Esophagus muscularis mucosa (tissue), 4 donors: Measurements from ENCODE around the gene TREM2. TPM values are rescaled to one million over a fixed set of nuclear protein-coding genes. Genes with fewer than 3 reads are reported as not detected.

Experiments used
- DNase-seq: peaks from one replicate; pipeline ENCODE4 v3.0.0-alpha.2; 2017; ENCODE audit errors: extremely low spot score
- H3K27ac ChIP-seq, 4 donors: fragments of 200-600 bp; sonication (generic); replicated peaks in 1 of 4; 1 replicate in 3 of 4; 2 replicates in 1 of 4; pipeline ENCODE4 v1.5.1; 2016 to 2019; ENCODE audit warnings: mild to moderate bottlenecking in 1 of 4
- H3K27me3 ChIP-seq, 4 donors: fragments of 200-600 bp; sonication (generic); one replicate each; pipeline versions ENCODE4 v1.5.1 to v1.6.0; 2016 to 2019
- H3K36me3 ChIP-seq, 4 donors: fragments of 200-600 bp; sonication (generic); one replicate each; pipeline ENCODE4 v1.5.1; 2016 to 2019
- H3K4me1 ChIP-seq, 4 donors: fragments of 200-600 bp; sonication (generic); one replicate each; pipeline ENCODE4 v1.5.1; 2016 to 2019
- H3K4me3 ChIP-seq, 4 donors: fragments of 200-600 bp; sonication (generic); 1 replicate in 2 of 4; 2 replicates in 2 of 4; pipeline ENCODE4 v1.5.1; 2016 to 2019; ENCODE audit warnings: mild to moderate bottlenecking in 4 of 4, moderate library complexity in 1 of 4
- H3K9me3 ChIP-seq, 4 donors: fragments of 200-600 bp; sonication (generic); 1 replicate in 3 of 4; 2 replicates in 1 of 4; pipeline ENCODE4 v1.5.1; 2016 to 2019
- EP300 ChIP-seq: sonication (generic); formaldehyde crosslinking; IDR thresholded peaks from one replicate; pipeline ENCODE4 v1.6.1; 2017; ENCODE audit warnings: antibody characterized with exemption
- POLR2A ChIP-seq: fragments of 450-650 bp; IDR thresholded peaks from one replicate; pipeline ENCODE4 v1.6.1; 2017; ENCODE audit warnings: antibody characterized with exemption, moderate library complexity, mild to moderate bottlenecking, low read depth
- POLR2AphosphoS5 ChIP-seq, 2 donors: sonication (generic); formaldehyde crosslinking; IDR thresholded peaks; one replicate each; pipeline ENCODE4 v1.6.1; 2017; ENCODE audit warnings: antibody characterized with exemption in 2 of 2
- WGBS: methylation state at CpG from one replicate; pipeline ENCODE4 v1.1.5; 2018; 5-methylcytosine and 5-hydroxymethylcytosine counted together
- intact Hi-C: fragments of 100-400 bp; cut with DNase I; formaldehyde crosslinking; loops from one replicate; pipeline ENCODE4 v1.15.1; 2023
- total RNA-seq, 4 donors: library from RNA; depleted of rRNA; stranded (reverse); fragments of >200 nt; gene quantifications; one replicate each; pipeline versions ENCODE4 v1.1.0 to v1.2.1, GENCODE V29; 2016
- TF ChIP-seq, protein P1 (sequence below), 3 experiments: fragments of 200-600 bp in 2 of 3; fragments of 450-650 bp in 1 of 3; sonication (generic) in 2 of 3; IDR thresholded peaks; one replicate each; pipeline ENCODE4 v1.5.1; 2017 to 2019; ENCODE audit warnings: antibody characterized with exemption in 3 of 3, mild to moderate bottlenecking in 2 of 3, moderate library complexity in 1 of 3

TREM2 gene
- total RNA-seq, 4 donors from 2014 or later, result 1.6 to 1.8 (median 1.6) TPM

- DNase-seq, result peak; percentile 12
- no peaks in the 10 kb centered on the region for H3K9me3 ChIP-seq
- H3K4me1 ChIP-seq, result no peaks in the 10 kb centered on the region
- H3K27ac ChIP-seq, result no peak overlapping the region
- WGBS, result 100% methylated on average over 1 of the region's 1 CpG
- no peak overlapping the region for H3K4me3 ChIP-seq
- H3K27me3 ChIP-seq, result no peaks in the 10 kb centered on the region
- H3K36me3 ChIP-seq, result peaks cover 0 to 3% (median 0%) of the 10 kb centered on the region in 4 donors
- TF ChIP-seq EP300 (no peak), POLR2A (no peak), POLR2AphosphoS5 (IDR thresholded peaks at IDR 0.05) (no peak)
- TF ChIP-seq, protein P1, sequence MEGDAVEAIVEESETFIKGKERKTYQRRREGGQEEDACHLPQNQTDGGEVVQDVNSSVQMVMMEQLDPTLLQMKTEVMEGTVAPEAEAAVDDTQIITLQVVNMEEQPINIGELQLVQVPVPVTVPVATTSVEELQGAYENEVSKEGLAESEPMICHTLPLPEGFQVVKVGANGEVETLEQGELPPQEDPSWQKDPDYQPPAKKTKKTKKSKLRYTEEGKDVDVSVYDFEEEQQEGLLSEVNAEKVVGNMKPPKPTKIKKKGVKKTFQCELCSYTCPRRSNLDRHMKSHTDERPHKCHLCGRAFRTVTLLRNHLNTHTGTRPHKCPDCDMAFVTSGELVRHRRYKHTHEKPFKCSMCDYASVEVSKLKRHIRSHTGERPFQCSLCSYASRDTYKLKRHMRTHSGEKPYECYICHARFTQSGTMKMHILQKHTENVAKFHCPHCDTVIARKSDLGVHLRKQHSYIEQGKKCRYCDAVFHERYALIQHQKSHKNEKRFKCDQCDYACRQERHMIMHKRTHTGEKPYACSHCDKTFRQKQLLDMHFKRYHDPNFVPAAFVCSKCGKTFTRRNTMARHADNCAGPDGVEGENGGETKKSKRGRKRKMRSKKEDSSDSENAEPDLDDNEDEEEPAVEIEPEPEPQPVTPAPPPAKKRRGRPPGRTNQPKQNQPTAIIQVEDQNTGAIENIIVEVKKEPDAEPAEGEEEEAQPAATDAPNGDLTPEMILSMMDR (IDR thresholded peaks at IDR 0.05), result no peak
- intact Hi-C loops, result no loop called here
Measured at GRCh38 chr6:41147917-41148316, 15.0 kb downstream of the TREM2 start.

- DNase-seq, result no peak
- TF ChIP-seq POLR2AphosphoS5 (IDR thresholded peaks at IDR 0.05) (no peak), EP300 (no peak), POLR2A (no peak)
- TF ChIP-seq, protein P1 (IDR thresholded peaks at IDR 0.05), result no peak
- no peak overlapping the region for H3K27ac ChIP-seq
- no peaks in the 10 kb centered on the region for H3K4me1 ChIP-seq
- H3K4me3 ChIP-seq, result no peak overlapping the region
- no peaks in the 10 kb centered on the region for H3K9me3 ChIP-seq
- H3K36me3 ChIP-seq, result peaks cover 0 to 75% (median 9%) of the 10 kb centered on the region in 4 donors
- H3K27me3 ChIP-seq, result no peaks in the 10 kb centered on the region
- intact Hi-C loops, result no loop called here
Measured at GRCh38 chr6:41136911-41137310, 26.0 kb downstream of the TREM2 start.

- no peak for DNase-seq
- no peak for TF ChIP-seq POLR2A
- no peak for TF ChIP-seq EP300
- TF ChIP-seq POLR2AphosphoS5 (IDR thresholded peaks at IDR 0.05), result no peak
- TF ChIP-seq, protein P1 (IDR thresholded peaks at IDR 0.05), result no peak
- Histone ChIP-seq H3K36me3 (peaks cover 0 to 65% (median 5%) of the 10 kb centered on the region in 4 donors), H3K4me1 (no peaks in the 10 kb centered on the region), H3K27ac (no peak overlapping the region), H3K4me3 (no peak overlapping the region), H3K27me3 (no peaks in the 10 kb centered on the region), H3K9me3 (no peaks in the 10 kb centered on the region)
- intact Hi-C loops, result no loop called here
- 89% methylated on average over 3 of the region's 3 CpGs for WGBS
Measured at GRCh38 chr6:41135062-41135832, 27.7 kb downstream of the TREM2 start.

DNA sequence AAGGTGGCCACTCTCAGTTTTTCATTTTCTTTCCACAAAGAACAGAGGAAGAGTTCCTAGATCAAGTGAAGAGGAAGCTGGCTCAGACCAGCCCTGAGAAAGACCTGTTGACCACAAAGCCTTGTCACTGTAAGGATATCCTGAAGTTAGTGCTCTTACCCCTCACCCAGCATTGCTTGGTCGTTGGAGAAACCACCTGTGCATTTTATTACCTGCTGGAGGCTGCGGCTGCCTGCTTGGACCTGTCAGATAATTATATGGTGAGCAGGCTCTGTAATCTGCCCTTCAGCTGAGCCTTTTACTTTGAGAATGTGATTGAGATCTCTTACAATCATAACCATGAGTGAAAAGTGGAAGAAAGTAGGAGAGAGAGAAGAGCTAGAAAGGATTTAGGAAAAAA is 30.7 kb downstream of the TREM2 start:
- TF ChIP-seq EP300, result no peak
- TF ChIP-seq, protein P1 (IDR thresholded peaks at IDR 0.05), result no peak
- TF ChIP-seq POLR2AphosphoS5 (IDR thresholded peaks at IDR 0.05), result no peak
- Histone ChIP-seq H3K36me3 (peaks cover 0 to 35% (median 0%) of the 10 kb centered on the region in 4 donors), H3K9me3 (no peaks in the 10 kb centered on the region), H3K4me1 (no peaks in the 10 kb centered on the region), H3K4me3 (no peak overlapping the region), H3K27me3 (no peaks in the 10 kb centered on the region), H3K27ac (no peak overlapping the region)
- 64% methylated on average over 2 of the region's 2 CpGs for WGBS
- intact Hi-C loops, result no loop called here
- DNase-seq, result no peak
